Stomach (tissue), 9 donors: Measurements from ENCODE around the gene CELF6. TPM values are rescaled to one million over a fixed set of nuclear protein-coding genes. Genes with fewer than 3 reads are reported as not detected.
"Not testable (repeated sequence)": the region's sequence is repeated elsewhere in the genome, so short reads cannot be mapped to it uniquely, and the experiment has no call there.

Experiments
- DNase-seq, 2 donors: peaks; one replicate each; pipeline versions ENCODE4 v3.0.0 to v3.0.0-alpha.2; 2013 to 2019
- H3K27ac ChIP-seq, 5 donors: fragments of 200-600 bp in 4 of 5; sonication (generic) in 4 of 5; one replicate each; pipeline ENCODE4 v1.5.1; 2013 to 2019; ENCODE audit warnings: mild to moderate bottlenecking in 1 of 5, moderate library complexity in 1 of 5
- H3K27me3 ChIP-seq, 3 donors: fragments of 200-600 bp; sonication (generic); one replicate each; pipeline ENCODE4 v1.5.1; 2017 to 2019; ENCODE audit warnings: mixed run types in 1 of 3
- H3K36me3 ChIP-seq, 4 donors: fragments of 200-600 bp; sonication (generic); 1 replicate in 3 of 4; 2 replicates in 1 of 4; pipeline ENCODE4 v1.5.1; 2016 to 2019
- H3K4me1 ChIP-seq, 4 donors: fragments of 200-600 bp; sonication (generic); one replicate each; pipeline ENCODE4 v1.5.1; 2016 to 2019
- H3K4me3 ChIP-seq, 4 donors: fragments of 200-600 bp; sonication (generic) in 3 of 4; one replicate each; pipeline ENCODE4 v1.5.1; 2016 to 2019; ENCODE audit warnings: mild to moderate bottlenecking in 1 of 4
- H3K9me3 ChIP-seq, 4 donors: fragments of 200-600 bp; sonication (generic); one replicate each; pipeline ENCODE4 v1.5.1; 2016 to 2019
- EP300 ChIP-seq: sonication (generic); formaldehyde crosslinking; IDR thresholded peaks from one replicate; pipeline ENCODE4 v1.6.1; 2017; ENCODE audit warnings: antibody characterized with exemption
- POLR2A ChIP-seq, 4 donors: fragments of 450-650 bp; IDR thresholded peaks; one replicate each; pipeline ENCODE4 v1.6.1; 2016; ENCODE audit warnings: antibody characterized with exemption in 4 of 4, control low read depth in 2 of 4, mild to moderate bottlenecking in 1 of 4, moderate library complexity in 1 of 4
- POLR2AphosphoS5 ChIP-seq, 3 donors: sonication (generic); formaldehyde crosslinking; IDR thresholded peaks; one replicate each; pipeline ENCODE4 v1.6.1; 2016; ENCODE audit warnings: antibody characterized with exemption in 3 of 3
- WGBS, 5 donors: extraction: QIAGEN DNeasy Blood & Tissue Kit in 3 of 5; methylation state at CpG; one replicate each; pipeline versions ENCODE4 v1.1.5 to v1.1.7; 2013 to 2018; 5-methylcytosine and 5-hydroxymethylcytosine counted together
- intact Hi-C: fragments of 100-400 bp; cut with DNase I; formaldehyde crosslinking; loops from one replicate; pipeline ENCODE4 v1.15.1; 2023; ENCODE audit warnings: low total_unique reads
- polyA plus RNA-seq, 3 donors: library from polyadenylated mRNA; stranded (reverse); fragments of 200-250 nt; gene quantifications; one replicate each; pipeline ENCODE4 v1.2.3, GENCODE V29; 2013
- total RNA-seq, 5 donors: library from RNA; depleted of rRNA; stranded (reverse); fragments of >200 nt; gene quantifications; one replicate each; pipeline versions ENCODE4 v1.1.0 to v1.2.3, GENCODE V29; 2014 to 2016
- TF ChIP-seq, protein P1 (sequence below), 7 experiments: fragments of 450-650 bp in 4 of 7; fragments of 200-600 bp in 3 of 7; sonication (generic) in 3 of 7; IDR thresholded peaks; one replicate each; pipeline ENCODE4 v1.5.1; 2016 to 2019; ENCODE audit warnings: antibody characterized with exemption in 7 of 7, control low read depth in 2 of 7, mild to moderate bottlenecking in 1 of 7
- donor health status: healthy with polysubstance abuse.
- donor health status: Bipolar disorder and iron deficiency.
- donor health status: healthy.

Gene CELF6
- total and polyA plus RNA-seq, 8 donors, result 0.44 to 4.0 (median 1.2) TPM; not detected in 2

DNA sequence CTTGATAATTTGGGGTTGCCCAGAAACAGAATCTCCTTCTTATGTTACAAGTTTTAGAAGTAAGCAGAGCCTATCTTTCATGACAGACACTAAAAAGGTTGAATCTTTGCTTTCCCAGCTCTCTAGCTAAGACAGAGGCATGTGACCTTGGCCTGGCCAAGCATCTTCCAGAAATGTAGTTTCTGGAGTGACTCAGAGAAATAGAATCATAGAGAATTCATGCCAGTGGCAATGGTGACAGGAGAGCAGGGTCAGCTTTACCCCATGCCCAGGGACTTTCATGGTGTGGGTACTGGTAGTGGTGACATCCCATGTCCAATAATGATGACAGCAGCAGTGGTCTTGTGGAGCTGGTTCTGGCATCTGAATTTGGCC lies 43.6 kb downstream of the CELF6 start:
- H3K4me1 ChIP-seq, result peaks cover 4 to 15% (median 14%) of the 10 kb centered on the region in 4 donors
- DNase-seq, result no peak
- no peak overlapping the region for H3K27ac ChIP-seq
- H3K9me3 ChIP-seq, result no peaks in the 10 kb centered on the region
- no peak overlapping the region for H3K4me3 ChIP-seq
- intact Hi-C loops, result no loop called here
- no peaks in the 10 kb centered on the region for H3K27me3 ChIP-seq
- H3K36me3 ChIP-seq, result no peaks in the 10 kb centered on the region
- TF ChIP-seq POLR2AphosphoS5 (IDR thresholded peaks at IDR 0.05) (no peak), EP300 (no peak)
- TF ChIP-seq, protein P1, sequence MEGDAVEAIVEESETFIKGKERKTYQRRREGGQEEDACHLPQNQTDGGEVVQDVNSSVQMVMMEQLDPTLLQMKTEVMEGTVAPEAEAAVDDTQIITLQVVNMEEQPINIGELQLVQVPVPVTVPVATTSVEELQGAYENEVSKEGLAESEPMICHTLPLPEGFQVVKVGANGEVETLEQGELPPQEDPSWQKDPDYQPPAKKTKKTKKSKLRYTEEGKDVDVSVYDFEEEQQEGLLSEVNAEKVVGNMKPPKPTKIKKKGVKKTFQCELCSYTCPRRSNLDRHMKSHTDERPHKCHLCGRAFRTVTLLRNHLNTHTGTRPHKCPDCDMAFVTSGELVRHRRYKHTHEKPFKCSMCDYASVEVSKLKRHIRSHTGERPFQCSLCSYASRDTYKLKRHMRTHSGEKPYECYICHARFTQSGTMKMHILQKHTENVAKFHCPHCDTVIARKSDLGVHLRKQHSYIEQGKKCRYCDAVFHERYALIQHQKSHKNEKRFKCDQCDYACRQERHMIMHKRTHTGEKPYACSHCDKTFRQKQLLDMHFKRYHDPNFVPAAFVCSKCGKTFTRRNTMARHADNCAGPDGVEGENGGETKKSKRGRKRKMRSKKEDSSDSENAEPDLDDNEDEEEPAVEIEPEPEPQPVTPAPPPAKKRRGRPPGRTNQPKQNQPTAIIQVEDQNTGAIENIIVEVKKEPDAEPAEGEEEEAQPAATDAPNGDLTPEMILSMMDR (IDR thresholded peaks at IDR 0.05), result no peak

- intact Hi-C loops, DNase-seq, H3K27me3 ChIP-seq, H3K36me3 ChIP-seq, H3K9me3 ChIP-seq, H3K4me3 ChIP-seq, H3K27ac ChIP-seq: not testable (repeated sequence)
- peaks cover 8 to 20% (median 20%) of the 10 kb centered on the region in 4 donors for H3K4me1 ChIP-seq
These were observed 44.2 kb downstream of the CELF6 start for GRCh38 chr15:72275635-72276325.

- Histone ChIP-seq H3K36me3 (peaks cover 0 to 20% (median 17%) of the 10 kb centered on the region in 4 donors), H3K9me3 (no peaks in the 10 kb centered on the region), H3K4me3 (peak overlapping the region; percentile 81 to 92 (median 86)), H3K4me1 (peaks cover 8 to 33% (median 28%) of the 10 kb centered on the region in 4 donors), H3K27me3 (no peaks in the 10 kb centered on the region), H3K27ac (peak overlapping the region; percentile 43 to 95 (median 89))
- TF ChIP-seq POLR2A (IDR thresholded peaks at IDR 0.05), result no peak
- no peak for TF ChIP-seq POLR2AphosphoS5 (IDR thresholded peaks at IDR 0.05)
- TF ChIP-seq EP300, result no peak
- DNase-seq, result no peak
- 35 to 71% (median 49%) methylated on average over 7 to 10 of the region's 10 CpGs for WGBS, 5 donors
- intact Hi-C loops, result no loop called here
These were observed 47.0 kb downstream of the CELF6 start for GRCh38 chr15:72272997-72273352.

DNA sequence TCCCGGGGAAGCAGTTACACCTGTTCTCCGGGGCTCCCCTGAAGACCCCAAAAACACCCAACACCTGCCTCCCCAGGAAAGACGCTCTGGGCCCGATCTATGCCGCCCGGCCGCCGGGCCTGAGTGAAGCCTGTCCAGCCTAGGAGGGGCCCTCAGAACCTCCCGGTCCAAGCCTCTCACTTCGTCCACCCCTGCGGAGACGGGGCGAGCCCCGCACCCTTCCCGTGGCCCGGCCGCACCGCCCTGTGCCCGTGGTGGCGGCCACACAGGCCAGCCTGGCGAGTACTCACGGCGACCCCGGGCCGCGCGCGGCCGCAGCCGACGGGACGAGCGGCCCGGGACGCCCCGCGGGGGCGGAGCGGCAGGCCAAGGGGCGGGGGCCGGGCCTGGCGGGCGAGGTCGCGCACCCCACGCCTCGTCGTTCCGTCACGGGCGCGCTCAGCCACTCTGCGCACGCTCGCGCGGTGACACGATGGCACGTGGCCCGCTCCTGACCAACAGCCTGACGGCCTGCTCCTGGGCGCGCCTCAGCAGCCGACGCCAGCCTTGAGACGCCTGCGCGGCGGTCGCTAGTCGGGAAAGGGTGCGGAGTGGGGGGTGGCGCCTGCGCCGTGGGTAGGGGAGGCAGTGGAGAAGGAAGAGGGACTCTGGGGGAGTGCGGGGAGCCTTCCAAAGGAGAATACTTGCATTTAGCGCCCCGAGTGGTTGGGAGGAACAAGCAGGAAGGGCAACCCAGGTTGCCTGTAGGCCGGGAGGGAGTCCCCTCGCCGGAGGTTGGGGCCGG lies 47.6 kb downstream of the CELF6 start, which contains the start of gene PARP6:
TSS of gene PARP6 (minus strand) at position 342 of the 784 bp plus-strand sequence. CDS start 5,077 bp downstream, outside the sequence.
- intact Hi-C loops, result no loop called here
- WGBS, 5 donors, result 0 to 1% (median 1%) methylated on average over 24 to 82 of the region's 82 CpGs
- peak; percentile 97 to 100 for DNase-seq
- Histone ChIP-seq H3K27me3 (no peaks in the 10 kb centered on the region), H3K27ac (peak within 1 kb of the TSS; percentile 78 to 95 (median 89)), H3K9me3 (no peaks in the 10 kb centered on the region), H3K36me3 (peaks cover 5 to 26% (median 23%) of the 10 kb centered on the region in 4 donors), H3K4me3 (peak within 1 kb of the TSS; percentile 81 to 92 (median 86)), H3K4me1 (peaks cover 8 to 33% (median 28%) of the 10 kb centered on the region in 4 donors)
- TF ChIP-seq POLR2A (IDR thresholded peaks at IDR 0.05) (no peak), POLR2AphosphoS5 (IDR thresholded peaks at IDR 0.05) (peak; percentile 79 to 93 (median 80)), EP300 (no peak)
- TF ChIP-seq, protein P1 (IDR thresholded peaks at IDR 0.05), result peak in 5 of 7 experiments; percentile 49 to 73 (median 64)

GRCh38 chr15:72271895-72272212 lies 48.1 kb downstream of the CELF6 start:
- Histone ChIP-seq H3K27ac (peak overlapping the region; percentile 78 to 95 (median 89)), H3K27me3 (no peaks in the 10 kb centered on the region), H3K36me3 (peaks cover 10 to 32% (median 28%) of the 10 kb centered on the region in 4 donors), H3K9me3 (no peaks in the 10 kb centered on the region), H3K4me3 (peak overlapping the region; percentile 81 to 92 (median 86)), H3K4me1 (peaks cover 8 to 33% (median 28%) of the 10 kb centered on the region in 4 donors)
- DNase-seq, result peak in 1 of 2 donors; percentile 47
- 2 to 5% (median 2%) methylated on average over 11 to 13 of the region's 13 CpGs for WGBS, 5 donors
- intact Hi-C loops, result no loop called here
- TF ChIP-seq POLR2AphosphoS5 (IDR thresholded peaks at IDR 0.05) (no peak), EP300 (no peak), POLR2A (IDR thresholded peaks at IDR 0.05) (no peak)
- TF ChIP-seq, protein P1 (IDR thresholded peaks at IDR 0.05), result no peak
